ENCODE results near the gene ATE1.

The ATE1 gene

GRCh38 chr10:121860810-121861209 is 67.0 kb downstream of the ATE1 start:
- no peak for TF ChIP-seq CTCF (IDR thresholded peaks at IDR 0.05; ENCODE audit: low read depth, low read length)
- H3K4me3 ChIP-seq (ENCODE audit: low read depth, low read length) = no peak overlapping the region
- no peak for DNase-seq (ENCODE audit: low read depth, low spot score)
- in situ Hi-C loops (cut with HindIII; ENCODE audit: low sequenced_read_pairs) = no loop called here

GRCh38 chr10:121854809-121855445 is 72.9 kb downstream of the ATE1 start:
- TF ChIP-seq CTCF (IDR thresholded peaks at IDR 0.05; ENCODE audit: low read depth, low read length) = no peak
- no peak overlapping the region for H3K4me3 ChIP-seq (ENCODE audit: low read depth, low read length)
- no peak for DNase-seq (ENCODE audit: low read depth, low spot score)
- in situ Hi-C loops (cut with HindIII; ENCODE audit: low sequenced_read_pairs) = no loop called here

GRCh38 chr10:121853950-121854349 is 73.9 kb downstream of the ATE1 start:
- H3K4me3 ChIP-seq (ENCODE audit: low read depth, low read length) = no peak overlapping the region
- TF ChIP-seq CTCF (IDR thresholded peaks at IDR 0.05; ENCODE audit: low read depth, low read length) = no peak
- in situ Hi-C loops (cut with HindIII; ENCODE audit: low sequenced_read_pairs) = no loop called here
- DNase-seq (ENCODE audit: low read depth, low spot score) = no peak

- H3K4me3 ChIP-seq (ENCODE audit: low read depth, low read length) = no peak overlapping the region
- DNase-seq (ENCODE audit: low read depth, low spot score) = no peak
- in situ Hi-C loops (cut with HindIII; ENCODE audit: low sequenced_read_pairs) = no loop called here
- no peak for TF ChIP-seq CTCF (IDR thresholded peaks at IDR 0.05; ENCODE audit: low read depth, low read length)
Measured at GRCh38 chr10:121851786-121852185, 76.0 kb downstream of the ATE1 start.

- in situ Hi-C loops (cut with HindIII; ENCODE audit: low sequenced_read_pairs) = no loop called here
- no peak for DNase-seq (ENCODE audit: low read depth, low spot score)
- no peak for TF ChIP-seq CTCF (IDR thresholded peaks at IDR 0.05; ENCODE audit: low read depth, low read length)
- no peak overlapping the region for H3K4me3 ChIP-seq (ENCODE audit: low read depth, low read length)
Measured at GRCh38 chr10:121848082-121848481, 79.7 kb downstream of the ATE1 start.

- DNase-seq (ENCODE audit: low read depth, low spot score) = no peak
- in situ Hi-C loops (cut with HindIII; ENCODE audit: low sequenced_read_pairs) = no loop called here
- TF ChIP-seq CTCF (IDR thresholded peaks at IDR 0.05; ENCODE audit: low read depth, low read length) = no peak
- H3K4me3 ChIP-seq (ENCODE audit: low read depth, low read length) = no peak overlapping the region
Measured at GRCh38 chr10:121846555-121846954, 81.3 kb downstream of the ATE1 start.

Measured in astrocyte of the spinal cord (primary cell).